Activated naive CD8-positive, alpha-beta T cell treated with anti-CD3 and anti-CD28 coated beads for 36 hours (primary cell): ENCODE results near the gene TUNAR. TPM values are rescaled to one million over a fixed set of nuclear protein-coding genes. Genes with fewer than 3 reads are reported as not detected.

ENCODE experiments used
- DNase-seq: peaks from one replicate; pipeline ENCODE4 v3.0.0; 2021
- H3K27ac Mint-ChIP-seq: one replicate; pipeline ENCODE4 v1.8.0; 2022; ENCODE audit warnings: mild to moderate bottlenecking, moderate library complexity, mixed read lengths
- H3K27me3 Mint-ChIP-seq: one replicate; pipeline ENCODE4 v1.8.0; 2022; ENCODE audit warnings: mild to moderate bottlenecking, mixed read lengths
- H3K36me3 Mint-ChIP-seq: one replicate; pipeline ENCODE4 v1.8.0; 2021; ENCODE audit warnings: mild to moderate bottlenecking, mixed read lengths
- H3K4me1 Mint-ChIP-seq: one replicate; pipeline ENCODE4 v1.8.0; 2021; ENCODE audit warnings: mixed read lengths
- H3K4me3 Mint-ChIP-seq: one replicate; pipeline ENCODE4 v1.8.0; 2022; ENCODE audit warnings: mild to moderate bottlenecking, moderate library complexity, mixed read lengths
- H3K9me3 Mint-ChIP-seq: one replicate; pipeline ENCODE4 v1.8.0; 2022; ENCODE audit warnings: mixed read lengths
- total RNA-seq, 2 experiments: library from RNA; stranded (reverse); gene quantifications; one replicate each; pipeline ENCODE4 v1.2.3, GENCODE V29; 2021

The TUNAR gene
- total RNA-seq, 2 experiments from 2014 or later: not detected

- no peak for DNase-seq
- H3K4me1 Mint-ChIP-seq: no peaks in the 10 kb centered on the region
Observed at GRCh38 chr14:95920769-95921438, 44.3 kb downstream of the TUNAR start.

GRCh38 chr14:95922080-95922479, 45.4 kb downstream of the TUNAR start:
- H3K27ac Mint-ChIP-seq: no peak overlapping the region
- no peaks in the 10 kb centered on the region for H3K4me1 Mint-ChIP-seq
- H3K27me3 Mint-ChIP-seq: peaks cover 9% of the 10 kb centered on the region

More at GRCh38 chr14:95920769-95921438, 44.3 kb downstream of the TUNAR start:
- H3K9me3 Mint-ChIP-seq: no peaks in the 10 kb centered on the region
- H3K27ac Mint-ChIP-seq: no peak overlapping the region
- no peak overlapping the region for H3K4me3 Mint-ChIP-seq
- no peaks in the 10 kb centered on the region for H3K36me3 Mint-ChIP-seq
- peaks cover 6% of the 10 kb centered on the region for H3K27me3 Mint-ChIP-seq

DNA sequence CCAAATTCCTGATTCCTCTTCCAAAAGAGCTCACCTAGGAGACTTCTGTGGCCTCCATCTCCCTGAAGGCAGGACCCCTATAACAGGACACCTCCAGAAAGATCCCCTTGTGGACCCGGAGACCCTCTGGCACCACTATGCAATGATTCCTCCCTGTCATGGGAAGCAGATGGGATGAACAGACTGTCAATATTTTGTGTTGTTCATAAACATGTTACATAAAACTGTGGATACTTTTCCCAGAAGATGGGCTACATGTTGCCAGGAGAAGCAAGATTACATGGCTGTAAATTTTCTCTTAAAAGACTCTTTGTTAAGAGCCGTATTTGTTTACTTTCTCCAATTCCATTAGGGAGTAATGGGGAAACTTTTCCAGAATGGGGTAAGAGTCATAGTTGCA, 52.1 kb downstream of the TUNAR start:
- peaks cover 44% of the 10 kb centered on the region for H3K27me3 Mint-ChIP-seq
- no peak overlapping the region for H3K4me3 Mint-ChIP-seq
- no peaks in the 10 kb centered on the region for H3K36me3 Mint-ChIP-seq
- no peak overlapping the region for H3K27ac Mint-ChIP-seq
- H3K9me3 Mint-ChIP-seq: no peaks in the 10 kb centered on the region
- H3K4me1 Mint-ChIP-seq: no peaks in the 10 kb centered on the region
- no peak for DNase-seq

More at GRCh38 chr14:95922080-95922479, 45.4 kb downstream of the TUNAR start:
- no peak for DNase-seq
- H3K4me3 Mint-ChIP-seq: no peak overlapping the region
- H3K36me3 Mint-ChIP-seq: no peaks in the 10 kb centered on the region
- H3K9me3 Mint-ChIP-seq: no peaks in the 10 kb centered on the region

GRCh38 chr14:95931384-95931783, 54.8 kb downstream of the TUNAR start:
- no peaks in the 10 kb centered on the region for H3K4me1 Mint-ChIP-seq
- no peak overlapping the region for H3K4me3 Mint-ChIP-seq
- peaks cover 42% of the 10 kb centered on the region for H3K27me3 Mint-ChIP-seq
- H3K36me3 Mint-ChIP-seq: no peaks in the 10 kb centered on the region
- no peak for DNase-seq
- no peaks in the 10 kb centered on the region for H3K9me3 Mint-ChIP-seq
- no peak overlapping the region for H3K27ac Mint-ChIP-seq

DNA sequence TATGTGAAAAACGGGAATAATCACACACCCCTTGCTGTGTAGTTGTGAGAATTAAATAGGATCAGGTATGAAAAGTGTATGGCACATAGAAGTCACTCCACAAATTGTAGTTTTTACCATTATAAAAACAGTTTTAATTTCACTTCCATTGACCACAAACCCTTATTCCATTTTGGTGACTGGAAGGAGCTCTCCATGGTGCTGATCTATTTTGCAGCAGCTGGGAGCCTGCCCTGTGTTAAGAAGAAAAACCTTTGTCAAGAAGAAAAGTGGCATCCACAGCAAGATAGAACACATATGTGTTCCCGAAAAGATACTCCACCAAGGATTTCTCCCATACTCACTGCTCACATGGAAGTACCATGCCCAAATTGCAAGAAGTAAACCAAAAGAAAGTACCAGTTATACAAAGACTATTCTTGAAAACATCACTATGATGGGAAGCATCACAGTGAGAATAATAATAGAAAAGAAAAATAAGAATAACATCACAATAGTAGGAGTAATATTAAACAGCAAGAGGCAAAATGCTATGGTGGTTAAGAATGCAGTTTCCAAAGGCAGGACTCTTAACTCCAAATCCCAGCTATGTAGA, 58.7 kb downstream of the TUNAR start:
- Mint-ChIP-seq H3K9me3 (peaks cover 1% of the 10 kb centered on the region), H3K27me3 (peaks cover 18% of the 10 kb centered on the region), H3K4me1 (no peaks in the 10 kb centered on the region), H3K27ac (no peak overlapping the region), H3K36me3 (no peaks in the 10 kb centered on the region), H3K4me3 (no peak overlapping the region)
- no peak for DNase-seq

GRCh38 chr14:95936041-95936440, 59.4 kb downstream of the TUNAR start:
- H3K9me3 Mint-ChIP-seq: peaks cover 3% of the 10 kb centered on the region
- DNase-seq: no peak
- H3K27me3 Mint-ChIP-seq: peaks cover 12% of the 10 kb centered on the region
- H3K4me1 Mint-ChIP-seq: no peaks in the 10 kb centered on the region
- no peaks in the 10 kb centered on the region for H3K36me3 Mint-ChIP-seq
- H3K4me3 Mint-ChIP-seq: no peak overlapping the region
- H3K27ac Mint-ChIP-seq: no peak overlapping the region

- Mint-ChIP-seq H3K4me3 (no peak overlapping the region), H3K36me3 (no peaks in the 10 kb centered on the region), H3K9me3 (peaks cover 11% of the 10 kb centered on the region), H3K27ac (no peak overlapping the region), H3K27me3 (peaks cover 11% of the 10 kb centered on the region), H3K4me1 (no peaks in the 10 kb centered on the region)
- no peak for DNase-seq
Observed at GRCh38 chr14:95939335-95939734, 62.7 kb downstream of the TUNAR start.

GRCh38 chr14:95941897-95942296, 65.3 kb downstream of the TUNAR start:
- Mint-ChIP-seq H3K9me3 (peaks cover 11% of the 10 kb centered on the region), H3K4me3 (no peak overlapping the region), H3K27me3 (peaks cover 14% of the 10 kb centered on the region), H3K36me3 (no peaks in the 10 kb centered on the region), H3K27ac (no peak overlapping the region), H3K4me1 (no peaks in the 10 kb centered on the region)
- DNase-seq: no peak

DNA sequence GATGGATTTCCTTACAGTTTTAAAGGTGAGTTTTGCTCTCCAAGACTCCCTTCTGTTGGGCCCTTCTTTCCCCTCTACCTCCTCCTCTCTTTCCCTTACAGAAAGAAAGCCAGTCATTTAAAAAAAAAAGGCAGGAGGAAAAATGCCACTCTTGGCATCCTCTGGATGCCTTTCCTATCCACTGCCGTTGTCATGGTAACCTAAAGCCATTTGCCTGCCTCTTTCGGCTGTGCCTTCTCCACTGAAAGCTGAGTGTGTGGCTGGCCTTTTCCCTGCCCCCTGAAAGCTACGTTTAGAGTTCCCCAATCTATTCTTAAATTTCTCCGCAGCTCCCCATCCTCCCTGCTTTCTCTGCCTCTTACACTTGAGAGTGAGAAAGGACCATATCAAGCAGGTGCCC, 67.1 kb downstream of the TUNAR start:
- Mint-ChIP-seq H3K4me3 (no peak overlapping the region), H3K27ac (no peak overlapping the region), H3K9me3 (peaks cover 10% of the 10 kb centered on the region), H3K36me3 (no peaks in the 10 kb centered on the region), H3K27me3 (peaks cover 23% of the 10 kb centered on the region), H3K4me1 (no peaks in the 10 kb centered on the region)
- no peak for DNase-seq

- H3K9me3 Mint-ChIP-seq: peaks cover 10% of the 10 kb centered on the region
- H3K27me3 Mint-ChIP-seq: peaks cover 24% of the 10 kb centered on the region
- no peak for DNase-seq
- H3K4me1 Mint-ChIP-seq: no peaks in the 10 kb centered on the region
- H3K4me3 Mint-ChIP-seq: no peak overlapping the region
- no peaks in the 10 kb centered on the region for H3K36me3 Mint-ChIP-seq
- H3K27ac Mint-ChIP-seq: no peak overlapping the region
Observed at GRCh38 chr14:95944462-95944861, 67.8 kb downstream of the TUNAR start.

DNA sequence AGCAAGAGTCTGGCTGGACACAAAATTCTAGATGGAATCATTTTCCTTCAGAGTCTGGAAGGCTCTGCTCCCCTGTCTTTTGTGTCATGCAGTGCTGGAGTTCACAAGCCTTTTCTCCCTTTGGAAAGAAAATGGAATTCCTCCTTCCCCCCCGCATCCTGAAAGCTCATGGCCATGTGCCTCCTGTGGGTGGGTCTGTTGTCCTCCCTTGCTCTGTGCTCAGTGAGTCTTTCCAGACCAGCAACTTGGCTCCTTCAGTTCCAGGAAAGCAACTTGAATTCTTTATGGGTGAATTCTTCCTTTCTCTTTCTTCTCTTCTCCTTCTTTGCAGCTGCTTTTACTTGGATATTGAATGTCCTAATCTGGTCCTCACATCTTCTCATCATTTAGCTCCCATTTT, 70.2 kb downstream of the TUNAR start:
- Mint-ChIP-seq H3K4me3 (no peak overlapping the region), H3K9me3 (peaks cover 4% of the 10 kb centered on the region), H3K36me3 (no peaks in the 10 kb centered on the region), H3K27me3 (peaks cover 29% of the 10 kb centered on the region), H3K27ac (no peak overlapping the region), H3K4me1 (no peaks in the 10 kb centered on the region)
- no peak for DNase-seq

DNA sequence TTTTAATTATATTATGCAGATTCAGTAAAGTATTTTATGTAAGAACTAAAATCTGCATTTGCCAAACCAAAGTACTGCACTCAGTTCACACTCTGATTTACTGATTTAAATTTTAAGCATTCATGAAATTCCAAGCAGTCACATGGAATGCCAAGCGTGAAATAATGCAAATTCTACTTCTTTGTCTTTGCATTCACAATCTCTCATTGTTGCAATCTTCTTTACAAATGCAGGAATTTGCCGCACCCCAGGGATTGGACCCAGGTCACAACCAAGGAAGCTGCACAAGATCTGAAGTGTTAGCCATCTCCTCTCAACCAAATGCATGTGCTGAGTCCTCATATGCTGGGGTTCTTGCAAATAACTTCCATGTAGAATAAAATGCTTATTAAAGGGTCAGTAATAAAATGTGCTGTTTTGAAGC, 71.9 kb downstream of the TUNAR start:
- Mint-ChIP-seq H3K27me3 (peaks cover 32% of the 10 kb centered on the region), H3K36me3 (no peaks in the 10 kb centered on the region), H3K9me3 (no peaks in the 10 kb centered on the region), H3K27ac (no peak overlapping the region), H3K4me1 (no peaks in the 10 kb centered on the region), H3K4me3 (no peak overlapping the region)
- no peak for DNase-seq

GRCh38 chr14:95951359-95951758, 74.7 kb downstream of the TUNAR start:
- H3K27me3 Mint-ChIP-seq: peaks cover 25% of the 10 kb centered on the region
- H3K27ac Mint-ChIP-seq: no peak overlapping the region
- H3K4me1 Mint-ChIP-seq: no peaks in the 10 kb centered on the region

DNA sequence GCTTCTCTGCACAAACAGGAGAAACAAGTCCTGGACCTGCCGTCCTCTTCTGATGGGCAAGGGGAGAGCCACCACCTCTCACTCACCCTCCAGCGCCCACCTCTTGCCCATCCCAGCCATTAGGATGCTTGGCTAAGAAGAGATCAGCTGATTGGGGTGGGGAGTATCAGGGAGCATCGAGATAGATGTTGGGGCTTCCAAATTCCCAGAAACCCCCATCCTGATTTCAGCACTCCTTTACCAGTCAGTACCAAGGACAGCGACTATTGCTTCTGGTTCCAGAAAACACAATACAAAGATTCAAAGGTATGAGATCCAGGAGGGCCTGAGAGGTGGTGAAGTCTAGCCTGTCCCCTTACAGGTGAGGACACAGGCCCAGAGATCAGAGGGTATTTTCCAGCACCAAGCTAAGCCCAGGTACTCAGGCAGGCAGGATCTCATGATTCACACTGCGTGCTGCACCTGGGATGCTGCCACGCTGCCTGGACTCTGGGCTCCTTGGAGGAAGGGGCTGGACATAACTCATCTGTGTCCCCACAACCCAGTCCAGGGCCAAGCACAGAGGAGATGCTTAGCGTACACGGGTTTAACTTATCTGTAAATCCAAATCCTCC, 76.6 kb downstream of the TUNAR start:
- peaks cover 16% of the 10 kb centered on the region for H3K27me3 Mint-ChIP-seq
- no peak overlapping the region for H3K27ac Mint-ChIP-seq
- H3K36me3 Mint-ChIP-seq: no peaks in the 10 kb centered on the region
- no peaks in the 10 kb centered on the region for H3K4me1 Mint-ChIP-seq
- DNase-seq: no peak
- no peak overlapping the region for H3K4me3 Mint-ChIP-seq
- no peaks in the 10 kb centered on the region for H3K9me3 Mint-ChIP-seq

More at GRCh38 chr14:95951359-95951758, 74.7 kb downstream of the TUNAR start:
- Mint-ChIP-seq H3K4me3 (no peak overlapping the region), H3K36me3 (no peaks in the 10 kb centered on the region), H3K9me3 (no peaks in the 10 kb centered on the region)
- DNase-seq: no peak

GRCh38 chr14:95956601-95957460, 80.2 kb downstream of the TUNAR start:
- Mint-ChIP-seq H3K27ac (no peak overlapping the region), H3K36me3 (no peaks in the 10 kb centered on the region), H3K9me3 (no peaks in the 10 kb centered on the region), H3K27me3 (peaks cover 16% of the 10 kb centered on the region), H3K4me3 (no peak overlapping the region), H3K4me1 (no peaks in the 10 kb centered on the region)
- no peak for DNase-seq
